Measurements from ENCODE around the gene PDE12.
"Not testable (repeated sequence)": the region's sequence is repeated elsewhere in the genome, so short reads cannot be mapped to it uniquely, and the experiment has no call there.

Gene PDE12

DNA sequence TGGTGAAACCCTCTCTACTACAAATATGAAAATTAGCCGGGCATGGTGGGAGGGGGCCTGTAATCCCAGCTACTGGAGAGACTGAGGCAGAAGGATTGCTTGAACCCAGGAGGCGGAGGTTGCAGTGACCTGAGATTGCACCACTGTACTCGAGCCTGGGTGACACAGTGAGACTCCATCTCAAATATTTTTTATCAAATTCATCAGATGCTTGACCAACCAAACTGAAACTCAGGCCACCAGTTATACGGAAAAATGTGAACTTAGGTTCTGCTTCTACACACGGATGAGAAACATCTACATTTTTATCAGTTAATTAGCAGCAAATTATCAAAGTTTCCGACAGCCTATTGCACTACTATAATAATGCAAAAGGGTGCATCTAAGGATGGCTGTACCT, 36.2 kb downstream of the PDE12 start:
- peaks cover 0 to 11% of the 10 kb centered on the region in 2 donors for H3K36me3 ChIP-seq (ENCODE audit: control insufficient read depth in 1 of 2, insufficient read depth in 2 of 2, low read length in 2 of 2)
- no peaks in the 10 kb centered on the region for H3K27me3 ChIP-seq (ENCODE audit: low read depth, low read length)
- no peaks in the 10 kb centered on the region for H3K9me3 ChIP-seq (ENCODE audit: control insufficient read depth in 1 of 2, low read length in 2 of 2)
- peaks cover 12 to 39% of the 10 kb centered on the region in 2 donors for H3K4me1 ChIP-seq (ENCODE audit: control insufficient read depth in 1 of 2, insufficient read depth in 2 of 2, low read length in 2 of 2)
- H3K4me3 ChIP-seq (ENCODE audit: low read depth in 1 of 2, low read length in 2 of 2): no peak overlapping the region
- peak overlapping the region; percentile 14 for H3K27ac ChIP-seq (ENCODE audit: low read length)

DNA sequence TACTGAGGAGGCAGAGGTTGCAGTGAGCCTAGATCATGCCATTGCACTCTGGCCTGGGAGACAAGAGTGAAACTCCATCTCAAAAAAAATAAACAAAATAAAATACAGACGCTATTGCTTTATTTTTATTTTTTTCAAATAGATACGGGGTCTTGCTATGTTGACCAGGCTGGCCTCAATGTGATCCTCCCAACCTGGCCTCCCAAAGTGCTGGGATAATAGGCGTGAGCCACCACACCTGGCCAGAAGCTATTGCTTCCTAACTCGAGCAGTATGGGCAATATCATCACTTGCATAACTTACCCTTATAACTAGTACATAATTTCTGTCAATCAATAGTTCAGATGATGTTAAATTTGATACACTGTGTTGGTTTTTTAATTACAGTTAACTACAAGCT, 38.1 kb downstream of the PDE12 start:
- no peaks in the 10 kb centered on the region for H3K9me3 ChIP-seq (ENCODE audit: control insufficient read depth in 1 of 2, low read length in 2 of 2)
- peaks cover 17 to 46% of the 10 kb centered on the region in 2 donors for H3K4me1 ChIP-seq (ENCODE audit: control insufficient read depth in 1 of 2, insufficient read depth in 2 of 2, low read length in 2 of 2)
- H3K4me3 ChIP-seq (ENCODE audit: low read depth in 1 of 2, low read length in 2 of 2): peak overlapping the region in 1 of 2 donors; percentile 97
- H3K27me3 ChIP-seq (ENCODE audit: low read depth, low read length): no peaks in the 10 kb centered on the region
- peak overlapping the region; percentile 100 for H3K27ac ChIP-seq (ENCODE audit: low read length)
- H3K36me3 ChIP-seq (ENCODE audit: control insufficient read depth in 1 of 2, insufficient read depth in 2 of 2, low read length in 2 of 2): peaks cover 0 to 17% of the 10 kb centered on the region in 2 donors

DNA sequence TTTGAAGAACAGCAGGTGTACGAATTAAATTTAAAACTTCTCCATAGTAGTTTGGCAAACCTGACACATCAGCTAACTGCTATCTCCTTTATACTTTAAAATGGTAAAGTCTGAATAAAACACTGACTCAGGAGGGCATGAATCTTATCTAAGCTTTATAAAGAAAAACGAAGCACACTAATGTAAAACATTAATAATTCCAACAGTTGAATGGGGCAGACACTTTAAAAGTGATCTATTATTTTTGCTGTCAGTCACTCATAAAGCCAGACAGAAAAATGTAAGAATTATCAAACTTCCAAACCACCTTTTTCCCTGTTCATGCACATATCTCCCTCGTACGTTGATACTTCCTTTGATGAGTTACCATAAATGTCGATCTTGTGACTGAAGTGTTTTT, 38.5 kb downstream of the PDE12 start:
- peaks cover 20 to 46% of the 10 kb centered on the region in 2 donors for H3K4me1 ChIP-seq (ENCODE audit: control insufficient read depth in 1 of 2, insufficient read depth in 2 of 2, low read length in 2 of 2)
- peak overlapping the region; percentile 100 for H3K27ac ChIP-seq (ENCODE audit: low read length)
- H3K36me3 ChIP-seq (ENCODE audit: control insufficient read depth in 1 of 2, insufficient read depth in 2 of 2, low read length in 2 of 2): peaks cover 0 to 17% of the 10 kb centered on the region in 2 donors
- no peaks in the 10 kb centered on the region for H3K9me3 ChIP-seq (ENCODE audit: control insufficient read depth in 1 of 2, low read length in 2 of 2)
- H3K4me3 ChIP-seq (ENCODE audit: low read depth in 1 of 2, low read length in 2 of 2): peak overlapping the region; percentile 92 to 97
- no peaks in the 10 kb centered on the region for H3K27me3 ChIP-seq (ENCODE audit: low read depth, low read length)

DNA sequence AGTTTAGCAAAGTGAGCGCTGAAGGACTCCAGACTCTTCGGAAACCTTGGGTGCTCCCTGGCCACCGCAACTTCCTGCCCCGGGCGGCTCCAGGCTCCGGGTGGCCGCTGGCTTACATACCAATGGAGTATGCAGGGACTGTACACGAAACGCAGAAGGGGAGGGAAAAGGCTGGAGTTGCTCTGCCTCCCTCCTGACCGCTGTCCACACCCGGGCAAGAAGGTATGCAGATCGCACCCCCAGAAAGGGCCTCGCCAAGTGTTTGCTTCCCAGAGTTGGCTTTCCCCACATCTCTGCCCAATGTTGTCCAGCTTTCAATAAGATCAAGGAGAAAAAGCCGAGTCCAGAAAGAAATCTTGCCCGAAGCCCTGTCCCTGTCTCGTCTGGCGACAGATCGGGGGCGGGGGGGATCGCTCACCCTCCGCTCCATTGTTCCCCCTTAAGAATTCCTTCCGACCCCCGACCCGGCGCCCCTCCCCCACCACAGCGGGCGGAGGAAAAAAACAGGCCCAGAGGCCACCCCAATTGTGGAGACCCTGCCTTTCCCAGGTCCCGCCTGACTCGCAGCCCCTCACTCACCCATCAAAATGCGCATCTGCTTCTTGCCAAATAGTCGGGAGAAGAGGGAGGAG, 40.5 kb downstream of the PDE12 start:
- H3K36me3 ChIP-seq (ENCODE audit: control insufficient read depth in 1 of 2, insufficient read depth in 2 of 2, low read length in 2 of 2): peaks cover 0 to 24% of the 10 kb centered on the region in 2 donors
- peak overlapping the region; percentile 92 to 97 for H3K4me3 ChIP-seq (ENCODE audit: low read depth in 1 of 2, low read length in 2 of 2)
- H3K27me3 ChIP-seq (ENCODE audit: low read depth, low read length): no peaks in the 10 kb centered on the region
- peaks cover 20 to 46% of the 10 kb centered on the region in 2 donors for H3K4me1 ChIP-seq (ENCODE audit: control insufficient read depth in 1 of 2, insufficient read depth in 2 of 2, low read length in 2 of 2)
- H3K27ac ChIP-seq (ENCODE audit: low read length): peak overlapping the region; percentile 100
- no peaks in the 10 kb centered on the region for H3K9me3 ChIP-seq (ENCODE audit: control insufficient read depth in 1 of 2, low read length in 2 of 2)

DNA sequence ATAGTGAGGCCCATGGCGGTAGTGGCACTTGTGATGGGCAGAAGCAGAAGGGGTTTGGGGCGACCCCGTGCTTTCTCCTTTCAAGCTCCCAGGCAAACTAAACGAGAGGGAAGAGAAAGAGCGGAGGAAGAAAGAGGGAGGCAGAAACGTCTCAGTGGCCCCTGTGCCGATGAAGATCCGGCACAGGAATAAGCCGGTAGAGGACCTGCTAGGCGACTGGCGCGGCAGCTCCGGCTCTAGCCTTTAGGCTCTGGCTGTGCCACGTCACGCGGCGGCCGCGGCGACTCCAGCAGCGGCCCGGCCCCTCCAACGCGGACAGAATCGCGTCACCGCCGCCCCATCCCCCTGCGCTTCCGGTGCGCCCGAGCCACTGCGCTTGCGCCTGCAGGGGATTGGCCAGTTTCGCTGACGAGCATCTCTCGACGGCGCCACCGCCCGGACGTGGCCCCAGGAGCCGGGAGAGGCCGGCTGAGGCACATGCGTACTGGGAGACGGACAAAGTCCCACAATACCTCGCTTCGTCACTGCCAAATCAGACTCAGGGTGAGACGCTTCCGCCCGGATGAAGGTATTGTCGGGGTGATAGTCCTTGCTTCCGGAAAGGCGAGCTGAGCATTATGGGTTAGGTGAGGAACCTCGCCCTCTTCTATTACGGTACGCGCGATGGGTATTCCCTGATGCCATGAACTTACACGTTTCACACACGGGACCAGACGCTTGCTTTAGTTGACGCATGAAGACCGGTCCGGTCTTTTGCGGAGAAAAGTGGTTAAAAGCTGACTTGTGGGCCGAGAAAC, 41.3 kb downstream of the PDE12 start, which contains the start of gene ARF4:
ARF4 (minus strand) TSS at position 218 of the 797 bp plus-strand sequence; CDS start at position 14, 204 bp downstream.
- H3K9me3 ChIP-seq (ENCODE audit: control insufficient read depth in 1 of 2, low read length in 2 of 2): no peaks in the 10 kb centered on the region
- peaks cover 20 to 41% of the 10 kb centered on the region in 2 donors for H3K4me1 ChIP-seq (ENCODE audit: control insufficient read depth in 1 of 2, insufficient read depth in 2 of 2, low read length in 2 of 2)
- no peaks in the 10 kb centered on the region for H3K27me3 ChIP-seq (ENCODE audit: low read depth, low read length)
- H3K27ac ChIP-seq (ENCODE audit: low read length): peak within 1 kb of the TSS; percentile 100
- peaks cover 0 to 28% of the 10 kb centered on the region in 2 donors for H3K36me3 ChIP-seq (ENCODE audit: control insufficient read depth in 1 of 2, insufficient read depth in 2 of 2, low read length in 2 of 2)
- H3K4me3 ChIP-seq (ENCODE audit: low read depth in 1 of 2, low read length in 2 of 2): peak within 1 kb of the TSS; percentile 92 to 97

DNA sequence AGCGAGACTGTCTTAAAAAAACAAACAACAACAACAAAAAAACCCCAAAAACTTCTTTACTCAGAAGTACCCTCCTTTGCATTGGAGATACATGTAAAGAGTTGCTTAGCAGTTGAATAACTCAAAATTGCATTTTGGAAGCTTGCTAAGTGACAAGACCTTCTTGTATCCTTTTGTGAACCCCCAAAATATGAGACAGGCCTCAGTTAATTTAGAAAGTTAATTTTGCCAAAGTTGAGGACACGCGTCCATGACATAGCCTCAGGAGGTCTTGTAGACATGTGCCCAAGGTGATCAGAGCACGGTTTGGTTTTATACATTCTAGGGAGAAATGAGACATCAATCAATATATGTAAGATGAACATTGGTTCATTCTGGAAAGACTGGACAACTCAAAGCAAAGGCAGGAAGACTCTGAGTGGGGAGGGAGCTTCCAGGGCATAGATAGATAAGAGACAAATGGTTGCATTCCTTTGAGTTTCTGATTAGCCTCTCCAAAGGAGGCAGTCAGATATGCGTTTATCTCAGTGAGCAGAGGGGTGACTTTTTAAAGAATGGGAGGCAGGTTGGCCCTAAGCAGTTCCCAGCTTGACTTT, 42.8 kb downstream of the PDE12 start:
- peak overlapping the region; percentile 35 to 92 for H3K4me3 ChIP-seq (ENCODE audit: low read depth in 1 of 2, low read length in 2 of 2)
- H3K4me1 ChIP-seq (ENCODE audit: control insufficient read depth in 1 of 2, insufficient read depth in 2 of 2, low read length in 2 of 2): peaks cover 20 to 27% of the 10 kb centered on the region in 2 donors
- no peaks in the 10 kb centered on the region for H3K27me3 ChIP-seq (ENCODE audit: low read depth, low read length)
- peak overlapping the region; percentile 99 for H3K27ac ChIP-seq (ENCODE audit: low read length)
- peaks cover 0 to 28% of the 10 kb centered on the region in 2 donors for H3K36me3 ChIP-seq (ENCODE audit: control insufficient read depth in 1 of 2, insufficient read depth in 2 of 2, low read length in 2 of 2)
- H3K9me3 ChIP-seq (ENCODE audit: control insufficient read depth in 1 of 2, low read length in 2 of 2): no peaks in the 10 kb centered on the region

DNA sequence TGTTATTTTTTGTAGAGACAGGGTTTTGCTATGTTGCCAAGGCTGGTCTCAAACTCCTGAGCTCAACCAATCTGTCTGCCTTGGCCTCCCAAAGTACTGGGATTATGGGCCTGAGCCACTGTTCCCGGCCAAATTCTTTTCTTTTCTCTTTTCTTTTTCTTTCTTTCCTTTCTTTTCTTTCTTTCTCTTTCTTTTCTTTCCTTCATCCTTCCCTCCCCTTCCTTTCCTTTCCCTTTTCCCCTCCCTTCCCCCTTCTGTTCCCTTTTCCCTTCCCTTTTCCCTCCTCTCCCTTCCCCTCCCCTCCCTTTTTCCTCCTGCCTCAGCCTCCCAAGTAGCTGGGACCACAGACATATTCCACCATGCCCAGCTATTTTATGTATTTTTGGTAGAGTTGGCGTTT, 44.1 kb downstream of the PDE12 start:
- peaks cover 0 to 35% of the 10 kb centered on the region in 2 donors for H3K36me3 ChIP-seq (ENCODE audit: control insufficient read depth in 1 of 2, insufficient read depth in 2 of 2, low read length in 2 of 2)
- H3K27me3 ChIP-seq (ENCODE audit: low read depth, low read length): no peaks in the 10 kb centered on the region
- H3K9me3 ChIP-seq (ENCODE audit: control insufficient read depth in 1 of 2, low read length in 2 of 2): no peaks in the 10 kb centered on the region
- H3K4me1 ChIP-seq (ENCODE audit: control insufficient read depth in 1 of 2, insufficient read depth in 2 of 2, low read length in 2 of 2): peaks cover 10 to 14% of the 10 kb centered on the region in 2 donors
- H3K27ac ChIP-seq (ENCODE audit: low read length): no peak overlapping the region
- H3K4me3 ChIP-seq (ENCODE audit: low read depth in 1 of 2, low read length in 2 of 2): no peak overlapping the region

DNA sequence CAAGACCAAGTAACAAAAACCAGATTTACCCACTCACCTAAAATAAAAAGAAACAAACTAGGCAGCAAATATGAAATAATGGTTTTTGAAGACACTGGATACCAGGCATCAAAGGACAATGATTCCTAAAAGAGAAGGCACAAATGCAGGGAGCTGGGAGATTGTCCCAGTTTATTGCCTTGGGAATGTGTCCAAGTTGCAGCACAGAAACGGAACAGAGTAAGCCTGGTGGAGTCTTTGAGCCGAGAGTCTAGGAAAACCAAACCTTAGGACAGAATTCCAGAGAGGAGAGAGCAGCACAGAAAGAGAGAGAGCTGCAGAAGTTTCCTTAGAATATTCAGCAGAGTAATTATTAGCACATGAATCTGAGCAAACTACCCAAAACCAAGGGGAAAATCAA, 48.9 kb downstream of the PDE12 start:
- no peaks in the 10 kb centered on the region for H3K27me3 ChIP-seq (ENCODE audit: low read depth, low read length)
- H3K4me3 ChIP-seq (ENCODE audit: low read depth in 1 of 2, low read length in 2 of 2): no peak overlapping the region
- no peak overlapping the region for H3K27ac ChIP-seq (ENCODE audit: low read length)
- H3K9me3 ChIP-seq (ENCODE audit: control insufficient read depth in 1 of 2, low read length in 2 of 2): peaks cover 0 to 2% of the 10 kb centered on the region in 2 donors
- no peaks in the 10 kb centered on the region for H3K4me1 ChIP-seq (ENCODE audit: control insufficient read depth in 1 of 2, insufficient read depth in 2 of 2, low read length in 2 of 2)
- peaks cover 0 to 18% of the 10 kb centered on the region in 2 donors for H3K36me3 ChIP-seq (ENCODE audit: control insufficient read depth in 1 of 2, insufficient read depth in 2 of 2, low read length in 2 of 2)

DNA sequence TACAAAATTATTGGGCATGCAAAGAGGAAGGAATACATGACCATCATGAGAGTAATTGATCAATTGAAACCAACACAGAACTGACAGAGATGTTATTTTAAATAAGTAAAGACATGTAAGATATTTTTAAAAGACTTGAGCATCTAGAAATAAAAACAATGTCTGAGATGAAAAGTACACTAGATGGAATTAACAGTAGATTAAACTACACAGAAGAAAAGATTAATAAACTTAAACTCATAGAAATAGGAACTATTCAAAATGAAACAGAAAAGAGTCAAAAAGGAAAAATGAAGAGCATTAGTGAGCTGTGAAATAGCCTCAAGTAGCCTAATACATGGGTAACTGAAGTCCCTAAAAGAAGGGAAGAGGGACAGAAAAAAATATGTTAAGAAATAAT, 49.6 kb downstream of the PDE12 start:
- no peaks in the 10 kb centered on the region for H3K4me1 ChIP-seq (ENCODE audit: control insufficient read depth in 1 of 2, insufficient read depth in 2 of 2, low read length in 2 of 2)
- no peak overlapping the region for H3K27ac ChIP-seq (ENCODE audit: low read length)
- H3K36me3 ChIP-seq (ENCODE audit: control insufficient read depth in 1 of 2, insufficient read depth in 2 of 2, low read length in 2 of 2): peaks cover 0 to 18% of the 10 kb centered on the region in 2 donors
- peaks cover 0 to 2% of the 10 kb centered on the region in 2 donors for H3K9me3 ChIP-seq (ENCODE audit: control insufficient read depth in 1 of 2, low read length in 2 of 2)
- no peaks in the 10 kb centered on the region for H3K27me3 ChIP-seq (ENCODE audit: low read depth, low read length)
- H3K4me3 ChIP-seq (ENCODE audit: low read depth in 1 of 2, low read length in 2 of 2): no peak overlapping the region

DNA sequence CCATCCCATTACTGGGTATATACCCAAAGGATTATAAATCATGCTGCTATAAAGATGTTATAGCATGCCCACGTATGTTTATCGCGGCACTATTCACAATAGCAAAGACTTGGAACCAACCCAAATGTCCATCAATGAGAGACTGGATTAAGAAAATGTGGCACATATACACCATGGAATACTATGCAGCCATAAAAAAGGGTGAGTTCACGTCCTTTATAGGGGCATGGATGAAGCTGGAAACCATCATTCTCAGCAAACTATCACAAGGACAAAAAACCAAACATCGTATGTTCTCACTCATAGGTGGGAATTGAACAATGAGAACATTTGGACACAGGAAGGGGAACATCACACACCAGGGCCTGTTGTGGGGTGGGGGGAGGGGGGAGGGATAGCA, 55.8 kb downstream of the PDE12 start:
- H3K4me3 ChIP-seq (ENCODE audit: low read depth in 1 of 2, low read length in 2 of 2); H3K27me3 ChIP-seq (ENCODE audit: low read depth, low read length); H3K4me1 ChIP-seq (ENCODE audit: control insufficient read depth in 1 of 2, insufficient read depth in 2 of 2, low read length in 2 of 2); H3K9me3 ChIP-seq (ENCODE audit: control insufficient read depth in 1 of 2, low read length in 2 of 2); H3K27ac ChIP-seq (ENCODE audit: low read length); H3K36me3 ChIP-seq (ENCODE audit: control insufficient read depth in 1 of 2, insufficient read depth in 2 of 2, low read length in 2 of 2): not testable (repeated sequence)

DNA sequence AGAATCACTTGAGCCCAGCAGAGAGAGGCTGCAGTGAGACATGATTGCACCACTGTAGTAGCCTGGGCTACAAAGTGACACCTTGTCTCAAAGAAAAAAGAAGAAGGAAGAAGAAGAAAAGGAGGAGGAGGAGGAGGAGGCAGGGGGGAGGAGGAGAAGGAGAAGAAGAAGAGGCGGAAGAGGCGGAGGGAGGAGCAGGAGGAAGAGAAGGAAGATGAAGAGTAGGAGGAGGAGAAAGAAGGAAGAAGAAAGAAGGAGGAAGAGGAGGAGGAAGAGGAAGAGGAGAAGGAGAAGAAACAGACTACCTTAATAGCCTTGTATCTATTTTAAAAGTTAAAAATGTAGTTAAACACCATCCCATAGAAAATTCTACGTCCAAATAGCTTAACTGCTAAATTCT, 60.2 kb downstream of the PDE12 start:
- H3K27ac ChIP-seq (ENCODE audit: low read length): no peak overlapping the region
- H3K36me3 ChIP-seq (ENCODE audit: control insufficient read depth in 1 of 2, insufficient read depth in 2 of 2, low read length in 2 of 2): no peaks in the 10 kb centered on the region
- no peaks in the 10 kb centered on the region for H3K9me3 ChIP-seq (ENCODE audit: control insufficient read depth in 1 of 2, low read length in 2 of 2)
- no peaks in the 10 kb centered on the region for H3K4me1 ChIP-seq (ENCODE audit: control insufficient read depth in 1 of 2, insufficient read depth in 2 of 2, low read length in 2 of 2)
- no peaks in the 10 kb centered on the region for H3K27me3 ChIP-seq (ENCODE audit: low read depth, low read length)
- H3K4me3 ChIP-seq (ENCODE audit: low read depth in 1 of 2, low read length in 2 of 2): no peak overlapping the region

Data from muscle layer of duodenum (tissue), 2 donors.